PC-3 (cell line): ENCODE measurements around the gene ATG4D. TPM values are rescaled to one million over a fixed set of nuclear protein-coding genes. Genes with fewer than 3 reads are reported as not detected.

ENCODE experiments used
- ATAC-seq: fragments of 200-7000 bp; cut with Tn5 transposase; 2 replicates; pipeline ENCODE4 v1.9.1; 2020; ENCODE audit warnings: mild to moderate bottlenecking, moderate library complexity
- BruUV-seq: library from RNA; stranded (reverse); fragments of 400-500 nt; replicated peaks from 2 replicates; lab custom pipeline; 2021; lab: Mats Ljungman, UMichigan
- CTCF ChIA-PET: fragments of 300-600 bp; sonication (Branson Sonifier 250); formaldehyde crosslinking; loops from one replicate; lab custom pipeline; 2022; ENCODE audit warnings: antibody characterized with exemption; lab: Charles Lee
- POLR2A ChIA-PET: fragments of 300-600 bp; sonication (Branson Sonifier 250); formaldehyde crosslinking; loops from one replicate; lab custom pipeline; 2022; ENCODE audit warnings: antibody characterized with exemption; ENCODE audit not compliant: unreplicated experiment; lab: Charles Lee
- DNase-seq: peaks from one replicate; pipeline ENCODE4 v3.0.0-alpha.2; 2015
- H2AFZ ChIP-seq: fragments of 300-600 bp; sonication (generic); 2 replicates; pipeline ENCODE4 v1.6.0; 2016; ENCODE audit warnings: antibody characterized with exemption, low read length
- H3F3A ChIP-seq: fragments of 300-600 bp; sonication (generic); one replicate; pipeline ENCODE4 v1.6.0; 2017; ENCODE audit warnings: antibody characterized with exemption, low read length, control low read depth, mild to moderate bottlenecking; ENCODE audit not compliant: unreplicated experiment
- H3K27ac ChIP-seq: fragments of 300-600 bp; sonication (generic); 2 replicates; pipeline ENCODE4 v1.5.1; 2016; ENCODE audit warnings: mild to moderate bottlenecking, low read length
- H3K27me3 ChIP-seq: fragments of 300-600 bp; sonication (generic); 2 replicates; pipeline ENCODE4 v1.6.1; 2016; ENCODE audit warnings: low read length, mixed read lengths
- H3K36me3 ChIP-seq: fragments of 300-600 bp; sonication (generic); 2 replicates; pipeline ENCODE4 v1.6.1; 2016; ENCODE audit warnings: low read depth, mixed run types, low read length, mixed read lengths
- H3K4me1 ChIP-seq: fragments of 300-600 bp; sonication (generic); 2 replicates; pipeline ENCODE4 v1.5.1; 2016; ENCODE audit warnings: low read length; ENCODE audit not compliant: insufficient read depth
- H3K4me2 ChIP-seq: fragments of 300-600 bp; sonication (generic); 2 replicates; pipeline ENCODE4 v1.6.0; 2016; ENCODE audit warnings: low read length
- H3K4me3 ChIP-seq: fragments of 300-600 bp; sonication (generic); 2 replicates; pipeline ENCODE4 v1.5.1; 2016; ENCODE audit warnings: mild to moderate bottlenecking, low read length, mixed read lengths
- H3K79me2 ChIP-seq: fragments of 300-600 bp; sonication (generic); 2 replicates; pipeline ENCODE4 v1.6.1; 2017; ENCODE audit warnings: low read length, mixed read lengths
- H3K9ac ChIP-seq: fragments of 300-600 bp; sonication (generic); 2 replicates; pipeline ENCODE4 v1.6.0; 2016; ENCODE audit warnings: mild to moderate bottlenecking, low read length
- H3K9me2 ChIP-seq: fragments of 300-600 bp; sonication (generic); replicated peaks from 2 replicates; pipeline ENCODE4 v1.6.1; 2016; ENCODE audit warnings: mixed run types, low read length, mixed read lengths
- H3K9me3 ChIP-seq: fragments of 300-600 bp; sonication (generic); 2 replicates; pipeline ENCODE4 v1.6.1; 2016; ENCODE audit warnings: low read length, mixed read lengths
- H4K20me1 ChIP-seq: fragments of 300-600 bp; sonication (generic); 2 replicates; pipeline ENCODE4 v1.6.1; 2016; ENCODE audit warnings: low read length, mixed read lengths
- EZH2 ChIP-seq: fragments of 300-600 bp; sonication (generic); IDR thresholded peaks from one replicate; pipeline ENCODE4 v1.6.1; 2017; ENCODE audit warnings: antibody characterized with exemption, mild to moderate bottlenecking, low read length; ENCODE audit not compliant: unreplicated experiment
- EZH2phosphoT487 ChIP-seq: fragments of 300-600 bp; sonication (generic); IDR thresholded peaks from 2 replicates; pipeline ENCODE4 v1.6.1; 2018; ENCODE audit warnings: mild to moderate bottlenecking, antibody characterized with exemption, low read length, borderline replicate concordance
- intact Hi-C: fragments of 100-400 bp; cut with micrococcal nuclease; formaldehyde crosslinking; loops from 2 replicates; pipeline ENCODE4 v1.9.0; 2023
- total RNA-seq: library from RNA; depleted of rRNA; stranded (reverse); fragments of >200 nt; gene quantifications from 2 replicates; pipeline ENCODE4 v1.2.3, GENCODE V29; 2014
- TF ChIP-seq, protein P1 (sequence below): fragments of 300-600 bp; sonication (generic); conservative IDR thresholded peaks from 2 replicates; pipeline ENCODE4 v1.5.1; 2017; ENCODE audit warnings: antibody characterized with exemption, low read depth, mild to moderate bottlenecking, low read length

ATG4D gene
- total RNA-seq, 1 experiment from 2014 or later = 65.9 TPM

GRCh38 chr19:10502524-10503001 lies 41.1 kb upstream of the ATG4D start:
- H3K4me3 ChIP-seq = peak overlapping the region; percentile 86
- peak; percentile 90 for TF ChIP-seq EZH2phosphoT487
- TF ChIP-seq, protein P1, sequence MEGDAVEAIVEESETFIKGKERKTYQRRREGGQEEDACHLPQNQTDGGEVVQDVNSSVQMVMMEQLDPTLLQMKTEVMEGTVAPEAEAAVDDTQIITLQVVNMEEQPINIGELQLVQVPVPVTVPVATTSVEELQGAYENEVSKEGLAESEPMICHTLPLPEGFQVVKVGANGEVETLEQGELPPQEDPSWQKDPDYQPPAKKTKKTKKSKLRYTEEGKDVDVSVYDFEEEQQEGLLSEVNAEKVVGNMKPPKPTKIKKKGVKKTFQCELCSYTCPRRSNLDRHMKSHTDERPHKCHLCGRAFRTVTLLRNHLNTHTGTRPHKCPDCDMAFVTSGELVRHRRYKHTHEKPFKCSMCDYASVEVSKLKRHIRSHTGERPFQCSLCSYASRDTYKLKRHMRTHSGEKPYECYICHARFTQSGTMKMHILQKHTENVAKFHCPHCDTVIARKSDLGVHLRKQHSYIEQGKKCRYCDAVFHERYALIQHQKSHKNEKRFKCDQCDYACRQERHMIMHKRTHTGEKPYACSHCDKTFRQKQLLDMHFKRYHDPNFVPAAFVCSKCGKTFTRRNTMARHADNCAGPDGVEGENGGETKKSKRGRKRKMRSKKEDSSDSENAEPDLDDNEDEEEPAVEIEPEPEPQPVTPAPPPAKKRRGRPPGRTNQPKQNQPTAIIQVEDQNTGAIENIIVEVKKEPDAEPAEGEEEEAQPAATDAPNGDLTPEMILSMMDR = no peak; the same call in 1 of the 2 replicates
- no peaks in the 10 kb centered on the region for H3K9me3 ChIP-seq
- H3K27ac ChIP-seq = peak overlapping the region; percentile 73
- no peaks in the 10 kb centered on the region for H3F3A ChIP-seq
- peak overlapping the region; percentile 98 for H3K9ac ChIP-seq
- BruUV-seq = no TSS peak
- H3K79me2 ChIP-seq = peaks cover 47% of the 10 kb centered on the region
- H3K9me2 ChIP-seq = no peaks in the 10 kb centered on the region
- ATAC-seq = peak; percentile 91
- H3K27me3 ChIP-seq = no peaks in the 10 kb centered on the region
- peaks cover 16% of the 10 kb centered on the region for H3K36me3 ChIP-seq
- H3K4me1 ChIP-seq = peaks cover 4% of the 10 kb centered on the region; the same call in 1 of the 2 replicates
- 0 out of 2 replicates have a peak, but pooled peaks cover 7% of the 10 kb centered on the region for H4K20me1 ChIP-seq
- peak overlapping the region; percentile 91 for H2AFZ ChIP-seq
- H3K4me2 ChIP-seq = peak overlapping the region; percentile 91
- ChIA-PET CTCF (no interaction called here), POLR2A (no interaction called here)
- peak; percentile 94 for DNase-seq
- intact Hi-C loops = no loop called here

- Histone ChIP-seq H3K27me3 (no peaks in the 10 kb centered on the region), H2AFZ (peak within 1 kb of the TSS; percentile 91), H3K4me1 (peaks cover 4% of the 10 kb centered on the region; the same call in 1 of the 2 replicates), H3K4me3 (peak within 1 kb of the TSS; percentile 86), H3F3A (no peaks in the 10 kb centered on the region), H3K27ac (peak within 1 kb of the TSS; percentile 73), H3K9ac (peak within 1 kb of the TSS; percentile 98), H3K36me3 (peaks cover 15% of the 10 kb centered on the region), H3K4me2 (peak within 1 kb of the TSS; percentile 91), H3K9me2 (no peaks in the 10 kb centered on the region), H3K9me3 (no peaks in the 10 kb centered on the region), H3K79me2 (peaks cover 43% of the 10 kb centered on the region), H4K20me1 (0 out of 2 replicates have a peak, but pooled peaks cover 7% of the 10 kb centered on the region)
- POLR2A ChIA-PET = no interaction called here
- intact Hi-C loops = no loop called here
- DNase-seq (peak; percentile 35), ATAC-seq (peak; percentile 31)
- no peak for TF ChIP-seq EZH2phosphoT487
- no peak for TF ChIP-seq EZH2
- TF ChIP-seq, protein P1 = no peak
- CTCF ChIA-PET = no interaction called here
- BruUV-seq = TSS peak; percentile 64
These were observed 40.5 kb upstream of the ATG4D start, which contains the start of gene KEAP1 for GRCh38 chr19:10503002-10503789. TSS of gene KEAP1 (minus strand) at chr19:10503356. CDS start at chr19:10500033, 3,323 bp downstream.
